WTC11 (cell line): ENCODE results near the gene WSCD1. TPM values are rescaled to one million over a fixed set of nuclear protein-coding genes. Genes with fewer than 3 reads are reported as not detected.

Source experiments
- ATAC-seq: fragments of 200-7000 bp; cut with Tn5 transposase; 2 replicates; pipeline ENCODE4 v1.10.0; 2021; ENCODE audit warnings: mild to moderate bottlenecking, moderate library complexity
- CTCF ChIA-PET: fragments of 300-600 bp; sonication (Branson Sonifier 250); formaldehyde crosslinking; loops from one replicate; lab custom pipeline; 2021; ENCODE audit warnings: antibody characterized with exemption; lab: Charles Lee
- POLR2A ChIA-PET: fragments of 350-600 bp; sonication (Branson Sonifier 250); formaldehyde crosslinking; loops from one replicate; lab custom pipeline; 2021; ENCODE audit warnings: antibody characterized with exemption; lab: Charles Lee
- DNase-seq: peaks from one replicate; pipeline ENCODE4 v3.0.0; 2021; ENCODE audit warnings: low spot score
- H3K27ac Mint-ChIP-seq: 2 replicates; pipeline ENCODE4 v1.8.0; 2021; ENCODE audit warnings: mixed read lengths
- H3K27me3 Mint-ChIP-seq: 2 replicates; pipeline ENCODE4 v1.8.0; 2021; ENCODE audit warnings: low read depth, mild to moderate bottlenecking, moderate library complexity, mixed read lengths
- H3K36me3 Mint-ChIP-seq: 2 replicates; pipeline ENCODE4 v1.8.0; 2021; ENCODE audit warnings: mixed read lengths
- H3K4me1 Mint-ChIP-seq: 2 replicates; pipeline ENCODE4 v1.8.0; 2022; ENCODE audit warnings: mixed read lengths
- H3K4me3 Mint-ChIP-seq: 2 replicates; pipeline ENCODE4 v1.8.0; 2021; ENCODE audit warnings: mild to moderate bottlenecking, moderate library complexity, mixed read lengths
- H3K9me3 Mint-ChIP-seq: 2 replicates; pipeline ENCODE4 v1.8.0; 2021; ENCODE audit warnings: mixed read lengths
- CREB1 ChIP-seq: sonication (generic); formaldehyde crosslinking; IDR thresholded peaks from 2 replicates; pipeline ENCODE4 v1.8.0; 2023; ENCODE audit warnings: mild to moderate bottlenecking, missing genetic modification reagents
- EMX1 ChIP-seq: fragments of 250-450 bp; sonication (Bioruptor Pico); IDR thresholded peaks from 2 replicates; pipeline ENCODE4 v1.8.0; 2021; ENCODE audit warnings: mild to moderate bottlenecking
- JUN ChIP-seq: sonication (generic); formaldehyde crosslinking; IDR thresholded peaks from 2 replicates; pipeline ENCODE4 v1.8.0; 2023; ENCODE audit warnings: mild to moderate bottlenecking, missing genetic modification reagents
- OVOL2 ChIP-seq: fragments of 250-450 bp; sonication (Bioruptor Pico); IDR thresholded peaks from 2 replicates; pipeline ENCODE4 v1.9.0; 2021; ENCODE audit warnings: mild to moderate bottlenecking, borderline replicate concordance
- RELA ChIP-seq: sonication (generic); formaldehyde crosslinking; IDR thresholded peaks from 2 replicates; pipeline ENCODE4 v1.8.1; 2022; ENCODE audit warnings: missing genetic modification reagents, mild to moderate bottlenecking, borderline replicate concordance
- TEAD4 ChIP-seq: sonication (generic); formaldehyde crosslinking; IDR thresholded peaks from 2 replicates; pipeline ENCODE4 v1.8.0; 2022; ENCODE audit warnings: mild to moderate bottlenecking, missing genetic modification reagents
- TP53 ChIP-seq: sonication (generic); formaldehyde crosslinking; IDR thresholded peaks from 2 replicates; pipeline ENCODE4 v1.8.1; 2023; ENCODE audit warnings: mild to moderate bottlenecking, missing genetic modification reagents
- ZNF138 ChIP-seq: sonication (generic); formaldehyde crosslinking; conservative IDR thresholded peaks from 2 replicates; pipeline ENCODE4 v1.8.1; 2022; ENCODE audit warnings: mild to moderate bottlenecking, moderate library complexity, missing genetic modification reagents
- ZNF396 ChIP-seq: fragments of 250-450 bp; sonication (Bioruptor Pico); IDR thresholded peaks from 2 replicates; pipeline ENCODE4 v1.8.0; 2021; ENCODE audit warnings: mild to moderate bottlenecking, moderate library complexity, borderline replicate concordance
- total RNA-seq: library from RNA; stranded (reverse); gene quantifications from 3 replicates; pipeline ENCODE4 v1.2.3, GENCODE V29; 2021
- TF ChIP-seq, protein P1 (sequence below): sonication (generic); formaldehyde crosslinking; conservative IDR thresholded peaks from 2 replicates; pipeline ENCODE4 v1.8.1; 2023; ENCODE audit warnings: mild to moderate bottlenecking, low read depth, missing genetic modification reagents, moderate library complexity
- TF ChIP-seq, protein P2 (sequence below): fragments of 250-450 bp; sonication (Bioruptor Pico); IDR thresholded peaks from 2 replicates; pipeline ENCODE4 v1.9.0; 2021; ENCODE audit warnings: moderate library complexity, mild to moderate bottlenecking, inconsistent platforms, borderline replicate concordance
- TF ChIP-seq, protein P3 (sequence below): sonication (generic); formaldehyde crosslinking; IDR thresholded peaks from 2 replicates; pipeline ENCODE4 v1.8.0; 2022; ENCODE audit warnings: mild to moderate bottlenecking, missing genetic modification reagents
- TF ChIP-seq, protein P4 (sequence below): sonication (generic); formaldehyde crosslinking; IDR thresholded peaks from 2 replicates; pipeline ENCODE4 v1.8.1; 2023; ENCODE audit warnings: mild to moderate bottlenecking, missing genetic modification reagents, moderate library complexity
- TF ChIP-seq, protein P5 (sequence below): fragments of 250-450 bp; sonication (Bioruptor Pico); IDR thresholded peaks from 2 replicates; pipeline ENCODE4 v2.1.2; 2022; ENCODE audit warnings: mild to moderate bottlenecking, moderate library complexity
- TF ChIP-seq, protein P6 (sequence below): sonication (generic); formaldehyde crosslinking; IDR thresholded peaks from 2 replicates; pipeline ENCODE4 v1.8.1; 2022; ENCODE audit warnings: low read depth, mild to moderate bottlenecking, moderate library complexity, missing genetic modification reagents, borderline replicate concordance
- TF ChIP-seq, protein P7 (sequence below): fragments of 250-450 bp; sonication (Bioruptor Pico); IDR thresholded peaks from 2 replicates; pipeline ENCODE4 v1.9.0; 2021; ENCODE audit warnings: mild to moderate bottlenecking
- TF ChIP-seq, protein P8 (sequence below): sonication (generic); formaldehyde crosslinking; IDR thresholded peaks from 2 replicates; pipeline ENCODE4 v1.8.1; 2023; ENCODE audit warnings: mild to moderate bottlenecking, moderate library complexity, missing genetic modification reagents

The WSCD1 gene
- total RNA-seq, 1 experiment from 2014 or later, result 57.5 TPM

DNA sequence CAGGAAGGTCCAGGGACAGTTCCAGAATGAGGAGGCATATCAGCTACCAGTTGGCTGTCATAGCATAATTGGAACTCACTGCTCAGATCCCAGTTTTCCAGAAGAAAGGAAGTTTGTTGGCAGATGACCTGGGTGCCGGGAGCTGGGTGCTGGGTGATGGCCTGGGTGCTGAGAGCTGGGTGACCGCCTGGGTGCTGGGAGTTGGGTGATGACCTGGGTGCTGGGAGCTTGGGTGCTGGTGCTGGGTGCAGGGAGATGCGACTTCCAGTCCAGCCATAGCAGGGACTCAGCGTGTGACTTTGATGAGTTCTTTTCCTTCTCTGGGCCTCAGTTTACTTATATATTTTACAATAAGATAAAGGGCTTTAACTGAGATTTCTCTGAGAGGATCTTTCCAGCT is 18.0 kb downstream of the WSCD1 start:
- ATAC-seq, result no peak
- Mint-ChIP-seq H3K4me3 (no peak overlapping the region), H3K36me3 (peaks cover 18% of the 10 kb centered on the region), H3K27me3 (no peaks in the 10 kb centered on the region), H3K4me1 (peaks cover 13% of the 10 kb centered on the region), H3K27ac (0 out of 2 replicates have a peak overlapping the region, but pooled peaks have one; percentile 5), H3K9me3 (no peaks in the 10 kb centered on the region)
- TF ChIP-seq ZNF396 (CRISPR knock-in tag) (no peak), OVOL2 (CRISPR knock-in tag) (no peak), JUN (CRISPR knock-in tag) (no peak), CREB1 (no peak), TEAD4 (CRISPR knock-in tag) (no peak), EMX1 (CRISPR knock-in tag) (no peak), ZNF138 (CRISPR knock-in tag) (no peak), RELA (CRISPR knock-in tag) (no peak), TP53 (CRISPR knock-in tag) (no peak)
- TF ChIP-seq, protein P1, sequence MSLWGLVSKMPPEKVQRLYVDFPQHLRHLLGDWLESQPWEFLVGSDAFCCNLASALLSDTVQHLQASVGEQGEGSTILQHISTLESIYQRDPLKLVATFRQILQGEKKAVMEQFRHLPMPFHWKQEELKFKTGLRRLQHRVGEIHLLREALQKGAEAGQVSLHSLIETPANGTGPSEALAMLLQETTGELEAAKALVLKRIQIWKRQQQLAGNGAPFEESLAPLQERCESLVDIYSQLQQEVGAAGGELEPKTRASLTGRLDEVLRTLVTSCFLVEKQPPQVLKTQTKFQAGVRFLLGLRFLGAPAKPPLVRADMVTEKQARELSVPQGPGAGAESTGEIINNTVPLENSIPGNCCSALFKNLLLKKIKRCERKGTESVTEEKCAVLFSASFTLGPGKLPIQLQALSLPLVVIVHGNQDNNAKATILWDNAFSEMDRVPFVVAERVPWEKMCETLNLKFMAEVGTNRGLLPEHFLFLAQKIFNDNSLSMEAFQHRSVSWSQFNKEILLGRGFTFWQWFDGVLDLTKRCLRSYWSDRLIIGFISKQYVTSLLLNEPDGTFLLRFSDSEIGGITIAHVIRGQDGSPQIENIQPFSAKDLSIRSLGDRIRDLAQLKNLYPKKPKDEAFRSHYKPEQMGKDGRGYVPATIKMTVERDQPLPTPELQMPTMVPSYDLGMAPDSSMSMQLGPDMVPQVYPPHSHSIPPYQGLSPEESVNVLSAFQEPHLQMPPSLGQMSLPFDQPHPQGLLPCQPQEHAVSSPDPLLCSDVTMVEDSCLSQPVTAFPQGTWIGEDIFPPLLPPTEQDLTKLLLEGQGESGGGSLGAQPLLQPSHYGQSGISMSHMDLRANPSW (CRISPR knock-in tag), result no peak
- TF ChIP-seq, protein P2, sequence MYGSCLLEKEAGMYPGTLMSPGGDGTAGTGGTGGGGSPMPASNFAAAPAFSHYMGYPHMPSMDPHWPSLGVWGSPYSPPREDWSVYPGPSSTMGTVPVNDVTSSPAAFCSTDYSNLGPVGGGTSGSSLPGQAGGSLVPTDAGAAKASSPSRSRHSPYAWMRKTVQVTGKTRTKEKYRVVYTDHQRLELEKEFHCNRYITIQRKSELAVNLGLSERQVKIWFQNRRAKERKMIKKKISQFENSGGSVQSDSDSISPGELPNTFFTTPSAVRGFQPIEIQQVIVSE (CRISPR knock-in tag), result no peak
- TF ChIP-seq, protein P3, sequence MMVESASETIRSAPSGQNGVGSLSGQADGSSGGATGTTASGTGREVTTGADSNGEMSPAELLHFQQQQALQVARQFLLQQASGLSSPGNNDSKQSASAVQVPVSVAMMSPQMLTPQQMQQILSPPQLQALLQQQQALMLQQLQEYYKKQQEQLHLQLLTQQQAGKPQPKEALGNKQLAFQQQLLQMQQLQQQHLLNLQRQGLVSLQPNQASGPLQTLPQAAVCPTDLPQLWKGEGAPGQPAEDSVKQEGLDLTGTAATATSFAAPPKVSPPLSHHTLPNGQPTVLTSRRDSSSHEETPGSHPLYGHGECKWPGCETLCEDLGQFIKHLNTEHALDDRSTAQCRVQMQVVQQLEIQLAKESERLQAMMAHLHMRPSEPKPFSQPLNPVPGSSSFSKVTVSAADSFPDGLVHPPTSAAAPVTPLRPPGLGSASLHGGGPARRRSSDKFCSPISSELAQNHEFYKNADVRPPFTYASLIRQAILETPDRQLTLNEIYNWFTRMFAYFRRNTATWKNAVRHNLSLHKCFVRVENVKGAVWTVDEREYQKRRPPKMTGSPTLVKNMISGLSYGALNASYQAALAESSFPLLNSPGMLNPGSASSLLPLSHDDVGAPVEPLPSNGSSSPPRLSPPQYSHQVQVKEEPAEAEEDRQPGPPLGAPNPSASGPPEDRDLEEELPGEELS (CRISPR knock-in tag), result no peak
- TF ChIP-seq, protein P4, sequence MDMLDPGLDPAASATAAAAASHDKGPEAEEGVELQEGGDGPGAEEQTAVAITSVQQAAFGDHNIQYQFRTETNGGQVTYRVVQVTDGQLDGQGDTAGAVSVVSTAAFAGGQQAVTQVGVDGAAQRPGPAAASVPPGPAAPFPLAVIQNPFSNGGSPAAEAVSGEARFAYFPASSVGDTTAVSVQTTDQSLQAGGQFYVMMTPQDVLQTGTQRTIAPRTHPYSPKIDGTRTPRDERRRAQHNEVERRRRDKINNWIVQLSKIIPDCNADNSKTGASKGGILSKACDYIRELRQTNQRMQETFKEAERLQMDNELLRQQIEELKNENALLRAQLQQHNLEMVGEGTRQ, result no peak
- TF ChIP-seq, protein P5, sequence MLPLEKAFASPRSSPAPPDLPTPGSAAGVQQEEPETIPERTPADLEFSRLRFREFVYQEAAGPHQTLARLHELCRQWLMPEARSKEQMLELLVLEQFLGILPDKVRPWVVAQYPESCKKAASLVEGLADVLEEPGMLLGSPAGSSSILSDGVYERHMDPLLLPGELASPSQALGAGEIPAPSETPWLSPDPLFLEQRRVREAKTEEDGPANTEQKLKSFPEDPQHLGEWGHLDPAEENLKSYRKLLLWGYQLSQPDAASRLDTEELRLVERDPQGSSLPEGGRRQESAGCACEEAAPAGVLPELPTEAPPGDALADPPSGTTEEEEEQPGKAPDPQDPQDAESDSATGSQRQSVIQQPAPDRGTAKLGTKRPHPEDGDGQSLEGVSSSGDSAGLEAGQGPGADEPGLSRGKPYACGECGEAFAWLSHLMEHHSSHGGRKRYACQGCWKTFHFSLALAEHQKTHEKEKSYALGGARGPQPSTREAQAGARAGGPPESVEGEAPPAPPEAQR (CRISPR knock-in tag), result no peak
- TF ChIP-seq, protein P6, sequence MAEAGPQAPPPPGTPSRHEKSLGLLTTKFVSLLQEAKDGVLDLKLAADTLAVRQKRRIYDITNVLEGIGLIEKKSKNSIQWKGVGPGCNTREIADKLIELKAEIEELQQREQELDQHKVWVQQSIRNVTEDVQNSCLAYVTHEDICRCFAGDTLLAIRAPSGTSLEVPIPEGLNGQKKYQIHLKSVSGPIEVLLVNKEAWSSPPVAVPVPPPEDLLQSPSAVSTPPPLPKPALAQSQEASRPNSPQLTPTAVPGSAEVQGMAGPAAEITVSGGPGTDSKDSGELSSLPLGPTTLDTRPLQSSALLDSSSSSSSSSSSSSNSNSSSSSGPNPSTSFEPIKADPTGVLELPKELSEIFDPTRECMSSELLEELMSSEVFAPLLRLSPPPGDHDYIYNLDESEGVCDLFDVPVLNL (CRISPR knock-in tag), result no peak
- TF ChIP-seq, protein P7, sequence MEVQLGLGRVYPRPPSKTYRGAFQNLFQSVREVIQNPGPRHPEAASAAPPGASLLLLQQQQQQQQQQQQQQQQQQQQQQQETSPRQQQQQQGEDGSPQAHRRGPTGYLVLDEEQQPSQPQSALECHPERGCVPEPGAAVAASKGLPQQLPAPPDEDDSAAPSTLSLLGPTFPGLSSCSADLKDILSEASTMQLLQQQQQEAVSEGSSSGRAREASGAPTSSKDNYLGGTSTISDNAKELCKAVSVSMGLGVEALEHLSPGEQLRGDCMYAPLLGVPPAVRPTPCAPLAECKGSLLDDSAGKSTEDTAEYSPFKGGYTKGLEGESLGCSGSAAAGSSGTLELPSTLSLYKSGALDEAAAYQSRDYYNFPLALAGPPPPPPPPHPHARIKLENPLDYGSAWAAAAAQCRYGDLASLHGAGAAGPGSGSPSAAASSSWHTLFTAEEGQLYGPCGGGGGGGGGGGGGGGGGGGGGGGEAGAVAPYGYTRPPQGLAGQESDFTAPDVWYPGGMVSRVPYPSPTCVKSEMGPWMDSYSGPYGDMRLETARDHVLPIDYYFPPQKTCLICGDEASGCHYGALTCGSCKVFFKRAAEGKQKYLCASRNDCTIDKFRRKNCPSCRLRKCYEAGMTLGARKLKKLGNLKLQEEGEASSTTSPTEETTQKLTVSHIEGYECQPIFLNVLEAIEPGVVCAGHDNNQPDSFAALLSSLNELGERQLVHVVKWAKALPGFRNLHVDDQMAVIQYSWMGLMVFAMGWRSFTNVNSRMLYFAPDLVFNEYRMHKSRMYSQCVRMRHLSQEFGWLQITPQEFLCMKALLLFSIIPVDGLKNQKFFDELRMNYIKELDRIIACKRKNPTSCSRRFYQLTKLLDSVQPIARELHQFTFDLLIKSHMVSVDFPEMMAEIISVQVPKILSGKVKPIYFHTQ (CRISPR knock-in tag), result no peak
- TF ChIP-seq, protein P8, sequence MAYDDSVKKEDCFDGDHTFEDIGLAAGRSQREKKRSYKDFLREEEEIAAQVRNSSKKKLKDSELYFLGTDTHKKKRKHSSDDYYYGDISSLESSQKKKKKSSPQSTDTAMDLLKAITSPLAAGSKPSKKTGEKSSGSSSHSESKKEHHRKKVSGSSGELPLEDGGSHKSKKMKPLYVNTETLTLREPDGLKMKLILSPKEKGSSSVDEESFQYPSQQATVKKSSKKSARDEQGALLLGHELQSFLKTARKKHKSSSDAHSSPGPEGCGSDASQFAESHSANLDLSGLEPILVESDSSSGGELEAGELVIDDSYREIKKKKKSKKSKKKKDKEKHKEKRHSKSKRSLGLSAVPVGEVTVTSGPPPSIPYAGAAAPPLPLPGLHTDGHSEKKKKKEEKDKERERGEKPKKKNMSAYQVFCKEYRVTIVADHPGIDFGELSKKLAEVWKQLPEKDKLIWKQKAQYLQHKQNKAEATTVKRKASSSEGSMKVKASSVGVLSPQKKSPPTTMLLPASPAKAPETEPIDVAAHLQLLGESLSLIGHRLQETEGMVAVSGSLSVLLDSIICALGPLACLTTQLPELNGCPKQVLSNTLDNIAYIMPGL (CRISPR knock-in tag), result no peak
- no peak for DNase-seq
- ChIA-PET POLR2A (no interaction called here), CTCF (interaction anchor here (0.7 kb wide), 1 partner anchor 19 kb away, joined by 3 read pairs; no protein-coding TSS in a partner anchor)
